HUES48 (cell line): ENCODE results near the gene TSPAN2.

Experiments used
- H3K27ac ChIP-seq: one replicate; pipeline ENCODE4 v1.7.0; 2013; ENCODE audit warnings: low read depth, low read length, inconsistent platforms
- H3K27me3 ChIP-seq: 2 replicates; pipeline ENCODE4 v1.6.1; 2013; ENCODE audit warnings: mild to moderate bottlenecking, low read length; ENCODE audit not compliant: control insufficient read depth, insufficient read depth
- H3K36me3 ChIP-seq: 2 replicates; pipeline ENCODE4 v1.6.1; 2013; ENCODE audit warnings: low read length; ENCODE audit not compliant: control insufficient read depth, insufficient read depth
- H3K4me1 ChIP-seq: 2 replicates; pipeline ENCODE4 v1.6.1; 2013; ENCODE audit warnings: mild to moderate bottlenecking, low read length; ENCODE audit not compliant: control insufficient read depth, insufficient read depth
- H3K4me3 ChIP-seq: 2 replicates; pipeline ENCODE4 v1.5.1; 2013; ENCODE audit warnings: mild to moderate bottlenecking, low read depth, low read length
- H3K9ac ChIP-seq: 2 replicates; pipeline ENCODE4 v1.6.1; 2013; ENCODE audit warnings: mild to moderate bottlenecking, low read depth, low read length, moderate library complexity
- H3K9me3 ChIP-seq: 2 replicates; pipeline ENCODE4 v1.6.1; 2013; ENCODE audit warnings: low read length; ENCODE audit not compliant: control insufficient read depth, insufficient read depth

TSPAN2 gene

DNA sequence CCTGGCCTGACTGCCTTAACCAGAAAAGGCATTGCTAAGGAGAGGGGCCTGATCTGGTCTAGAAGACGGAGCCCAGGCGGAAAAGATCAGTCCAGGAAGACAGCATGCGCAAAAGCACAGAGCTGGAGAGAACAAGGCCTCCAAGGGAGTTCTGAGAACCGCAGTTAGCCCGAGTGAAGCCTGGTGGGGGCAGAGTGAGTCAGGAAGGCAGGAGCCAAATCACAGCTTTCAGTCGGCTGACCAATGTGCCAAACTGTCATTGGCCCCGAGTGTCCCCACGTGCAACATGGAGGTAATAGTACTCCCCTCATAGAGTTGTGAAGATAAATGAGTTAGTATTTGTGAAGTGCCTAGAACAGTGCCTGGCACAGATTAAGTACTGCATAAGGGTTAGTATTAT, 1.2 kb upstream of the TSPAN2 start:
- Histone ChIP-seq H3K27me3 (peaks cover 9% of the 10 kb centered on the region; the same call in 1 of the 2 replicates), H3K36me3 (no peaks in the 10 kb centered on the region), H3K4me3 (peak overlapping the region; percentile 97), H3K9ac (peak overlapping the region; percentile 3; the same call in 1 of the 2 replicates), H3K27ac (no peak overlapping the region), H3K9me3 (no peaks in the 10 kb centered on the region), H3K4me1 (peaks cover 17% of the 10 kb centered on the region)

DNA sequence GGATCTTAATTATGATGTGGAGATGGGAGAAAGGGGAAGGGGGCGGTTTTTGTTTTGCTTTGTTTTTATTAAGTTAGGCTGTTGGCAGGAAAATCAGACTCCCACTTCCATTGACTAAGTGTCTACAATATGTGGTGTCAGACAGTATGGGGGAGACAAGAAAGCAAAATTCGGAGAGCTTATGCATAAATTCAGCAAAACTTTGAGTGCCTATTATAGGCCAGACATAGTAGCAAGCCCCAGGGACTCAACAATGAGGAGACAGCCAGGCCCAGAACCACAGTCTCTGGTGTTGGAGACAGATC, 835 bp upstream of the TSPAN2 start:
- no peaks in the 10 kb centered on the region for H3K9me3 ChIP-seq
- H3K27ac ChIP-seq, result no peak overlapping the region
- H3K36me3 ChIP-seq, result no peaks in the 10 kb centered on the region
- peak overlapping the region; percentile 3; the same call in 1 of the 2 replicates for H3K9ac ChIP-seq
- peaks cover 21% of the 10 kb centered on the region for H3K4me1 ChIP-seq
- H3K4me3 ChIP-seq, result peak overlapping the region; percentile 97
- peaks cover 9% of the 10 kb centered on the region; the same call in 1 of the 2 replicates for H3K27me3 ChIP-seq

DNA sequence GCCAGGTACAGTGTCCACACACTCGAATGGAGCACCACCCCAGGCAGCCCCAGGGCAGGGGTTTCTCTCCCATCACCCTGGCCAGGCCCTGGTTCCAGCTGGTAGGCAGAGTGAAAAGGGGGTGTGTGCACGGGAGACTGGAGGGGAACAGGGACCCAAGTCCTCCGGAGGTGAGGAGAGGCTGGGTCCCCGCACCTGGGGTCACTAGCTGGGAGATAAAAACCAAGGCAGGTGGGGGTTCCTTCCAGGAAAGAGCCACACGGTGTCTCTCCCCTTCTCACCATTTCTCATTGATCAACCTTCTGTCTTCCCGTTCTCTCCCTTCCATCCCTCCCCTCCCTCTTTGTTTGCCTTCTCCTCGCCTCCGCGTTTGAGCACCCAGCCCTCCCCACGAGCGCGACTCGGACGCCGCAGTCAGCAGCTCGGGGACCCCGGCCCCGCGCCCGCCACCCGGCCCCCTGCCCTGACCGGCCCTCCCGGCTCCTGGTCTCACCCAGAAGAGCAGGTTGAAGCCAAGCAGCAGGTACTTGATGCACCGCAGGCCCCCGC, 358 bp downstream of the TSPAN2 start:
- Histone ChIP-seq H3K27ac (no peak overlapping the region), H3K27me3 (peaks cover 9% of the 10 kb centered on the region; the same call in 1 of the 2 replicates), H3K4me1 (peaks cover 28% of the 10 kb centered on the region), H3K4me3 (peak overlapping the region; percentile 97), H3K9me3 (no peaks in the 10 kb centered on the region), H3K36me3 (no peaks in the 10 kb centered on the region), H3K9ac (peak overlapping the region; percentile 53)

DNA sequence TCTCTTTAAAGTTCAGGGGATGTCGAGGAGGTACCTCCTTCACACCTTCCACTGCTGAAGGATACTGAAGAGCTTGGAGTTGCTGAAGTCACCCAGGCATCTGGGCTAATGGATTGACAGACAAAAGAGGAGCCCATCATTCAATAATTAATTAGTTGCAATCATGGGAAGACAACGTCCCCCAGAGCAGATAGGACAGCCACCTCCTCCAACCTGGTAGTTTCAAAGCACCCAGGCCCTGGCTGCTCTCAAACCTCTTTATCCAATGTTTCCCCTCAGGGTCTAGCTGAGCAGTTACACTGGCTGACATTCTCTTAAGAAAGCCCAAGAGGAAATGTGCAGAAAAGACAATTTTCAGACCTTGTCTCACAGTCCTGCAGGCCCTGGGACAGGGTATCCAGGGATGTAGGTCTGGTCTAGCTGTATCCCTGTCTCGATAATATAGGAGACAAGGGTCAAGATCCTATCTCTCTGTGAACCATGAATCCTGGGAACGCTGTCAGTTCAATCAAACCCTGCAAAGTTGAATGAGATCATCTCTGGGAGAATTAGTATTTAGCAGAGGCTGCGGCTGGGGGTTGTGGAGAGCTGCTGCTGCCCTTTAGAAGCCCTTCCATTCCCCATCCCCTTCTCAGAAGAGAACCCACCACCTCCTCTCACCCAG, 1.1 kb downstream of the TSPAN2 start:
- peaks cover 34% of the 10 kb centered on the region for H3K4me1 ChIP-seq
- peak overlapping the region; percentile 97 for H3K4me3 ChIP-seq
- no peaks in the 10 kb centered on the region for H3K9me3 ChIP-seq
- H3K27me3 ChIP-seq, result peaks cover 9% of the 10 kb centered on the region; the same call in 1 of the 2 replicates
- no peaks in the 10 kb centered on the region for H3K36me3 ChIP-seq
- H3K9ac ChIP-seq, result no peak overlapping the region
- H3K27ac ChIP-seq, result no peak overlapping the region

GRCh38 chr1:115086176-115086830, 3.0 kb downstream of the TSPAN2 start:
- Histone ChIP-seq H3K4me3 (no peak overlapping the region), H3K9me3 (no peaks in the 10 kb centered on the region), H3K36me3 (no peaks in the 10 kb centered on the region), H3K4me1 (peaks cover 42% of the 10 kb centered on the region), H3K27ac (no peak overlapping the region), H3K9ac (no peak overlapping the region), H3K27me3 (peaks cover 9% of the 10 kb centered on the region; the same call in 1 of the 2 replicates)

- H3K27me3 ChIP-seq, result peaks cover 9% of the 10 kb centered on the region; the same call in 1 of the 2 replicates
- no peak overlapping the region for H3K4me3 ChIP-seq
- H3K27ac ChIP-seq, result no peak overlapping the region
- no peaks in the 10 kb centered on the region for H3K9me3 ChIP-seq
- no peak overlapping the region for H3K9ac ChIP-seq
- H3K4me1 ChIP-seq, result peaks cover 35% of the 10 kb centered on the region
- no peaks in the 10 kb centered on the region for H3K36me3 ChIP-seq
Observed at GRCh38 chr1:115084902-115085511, 4.3 kb downstream of the TSPAN2 start.

GRCh38 chr1:115082949-115083348, 6.4 kb downstream of the TSPAN2 start:
- H3K9me3 ChIP-seq, result no peaks in the 10 kb centered on the region
- no peaks in the 10 kb centered on the region for H3K36me3 ChIP-seq
- H3K4me3 ChIP-seq, result no peak overlapping the region
- peaks cover 29% of the 10 kb centered on the region for H3K4me1 ChIP-seq
- H3K27ac ChIP-seq, result no peak overlapping the region
- no peak overlapping the region for H3K9ac ChIP-seq
- no peaks in the 10 kb centered on the region for H3K27me3 ChIP-seq

GRCh38 chr1:115078708-115079107, 10.6 kb downstream of the TSPAN2 start:
- no peak overlapping the region for H3K4me3 ChIP-seq
- H3K27me3 ChIP-seq, result no peaks in the 10 kb centered on the region
- no peak overlapping the region for H3K9ac ChIP-seq
- H3K9me3 ChIP-seq, result no peaks in the 10 kb centered on the region
- no peak overlapping the region for H3K27ac ChIP-seq
- no peaks in the 10 kb centered on the region for H3K36me3 ChIP-seq
- peaks cover 13% of the 10 kb centered on the region for H3K4me1 ChIP-seq

GRCh38 chr1:115077984-115078330, 11.3 kb downstream of the TSPAN2 start:
- Histone ChIP-seq H3K4me1 (peaks cover 5% of the 10 kb centered on the region), H3K4me3 (no peak overlapping the region), H3K9me3 (no peaks in the 10 kb centered on the region), H3K36me3 (no peaks in the 10 kb centered on the region), H3K9ac (no peak overlapping the region), H3K27ac (no peak overlapping the region), H3K27me3 (no peaks in the 10 kb centered on the region)

- Histone ChIP-seq H3K36me3 (no peaks in the 10 kb centered on the region), H3K27me3 (no peaks in the 10 kb centered on the region)
Observed at GRCh38 chr1:115077286-115077983, 11.9 kb downstream of the TSPAN2 start.

More at GRCh38 chr1:115077286-115077983, 11.9 kb downstream of the TSPAN2 start:
- no peak overlapping the region for H3K4me3 ChIP-seq
- H3K4me1 ChIP-seq, result peaks cover under 1% of the 10 kb centered on the region; the same call in 1 of the 2 replicates
- H3K9ac ChIP-seq, result no peak overlapping the region
- H3K27ac ChIP-seq, result no peak overlapping the region
- H3K9me3 ChIP-seq, result no peaks in the 10 kb centered on the region
